Caco-2 (cell line): ENCODE results near the gene MED12L. TPM values are rescaled to one million over a fixed set of nuclear protein-coding genes. Genes with fewer than 3 reads are reported as not detected.

Source experiments
- BruUV-seq: library from RNA; stranded (reverse); fragments of 400-500 nt; replicated peaks from 2 replicates; lab custom pipeline; 2021; lab: Mats Ljungman, UMichigan
- CTCF ChIA-PET: fragments of 300-600 bp; sonication (Branson Sonifier 250); formaldehyde crosslinking; loops from one replicate; lab custom pipeline; 2022; ENCODE audit warnings: antibody characterized with exemption; lab: Charles Lee
- POLR2A ChIA-PET: fragments of 300-600 bp; sonication (Branson Sonifier 250); formaldehyde crosslinking; loops from one replicate; lab custom pipeline; 2022; ENCODE audit warnings: antibody characterized with exemption; lab: Charles Lee
- DNase-seq, 2 experiments: peaks; one replicate each; pipeline versions ENCODE4 v3.0.0 to v3.0.0-alpha.2; 2020 to 2022
- H3K27me3 ChIP-seq: replicated peaks from 2 replicates; pipeline ENCODE4 v1.6.0; 2011; ENCODE audit warnings: low read length; ENCODE audit not compliant: control insufficient read depth, insufficient read depth
- H3K36me3 ChIP-seq: 2 replicates; pipeline ENCODE4 v1.5.1; 2011; ENCODE audit warnings: low read length; ENCODE audit not compliant: control insufficient read depth, insufficient read depth
- H3K4me1 ChIP-seq: fragments of 250-450 bp; sonication (Bioruptor Pico); 2 replicates; pipeline ENCODE4 v1.5.1; 2020; ENCODE audit warnings: mild to moderate bottlenecking
- H3K4me3 ChIP-seq: 2 replicates; pipeline ENCODE4 v1.5.1; 2011; ENCODE audit warnings: low read depth, mild to moderate bottlenecking, control low read depth, low read length
- H3K9me3 ChIP-seq: fragments of 250-450 bp; sonication (Bioruptor Pico); 2 replicates; pipeline ENCODE4 v1.5.1; 2020; ENCODE audit warnings: mild to moderate bottlenecking, moderate library complexity
- H3K27ac Mint-ChIP-seq: one replicate; pipeline ENCODE4 v1.8.0; 2022; ENCODE audit warnings: mixed read lengths; ENCODE audit not compliant: unreplicated experiment
- H3K27me3 Mint-ChIP-seq: one replicate; pipeline ENCODE4 v1.8.0; 2022; ENCODE audit warnings: mixed read lengths; ENCODE audit not compliant: insufficient read depth, unreplicated experiment
- H3K36me3 Mint-ChIP-seq: one replicate; pipeline ENCODE4 v1.8.0; 2022; ENCODE audit warnings: mild to moderate bottlenecking, mixed read lengths; ENCODE audit not compliant: insufficient read depth, unreplicated experiment
- H3K4me1 Mint-ChIP-seq: one replicate; pipeline ENCODE4 v1.8.0; 2022; ENCODE audit warnings: low read depth, mixed read lengths; ENCODE audit not compliant: unreplicated experiment
- H3K4me3 Mint-ChIP-seq: one replicate; pipeline ENCODE4 v1.8.0; 2022; ENCODE audit warnings: mild to moderate bottlenecking, moderate library complexity, mixed read lengths; ENCODE audit not compliant: unreplicated experiment
- H3K9me3 Mint-ChIP-seq: one replicate; pipeline ENCODE4 v1.8.0; 2022; ENCODE audit warnings: mixed read lengths; ENCODE audit not compliant: unreplicated experiment
- intact Hi-C: fragments of 100-400 bp; cut with micrococcal nuclease; formaldehyde crosslinking; loops from one replicate; pipeline ENCODE4 v1.10.0; 2022; ENCODE audit not compliant: unreplicated experiment
- total RNA-seq: library from RNA; stranded (reverse); gene quantifications from 2 replicates; pipeline ENCODE4 v1.2.3, GENCODE V29; 2022
- TF ChIP-seq, protein P1 (sequence below), 2 experiments: fragments of 200-600 bp in 1 of 2; IDR thresholded peaks; 1 replicate in 1 of 2; 2 replicates in 1 of 2; pipeline versions ENCODE4 v1.5.1 to v1.8.0; 2011 to 2022; ENCODE audit warnings: antibody characterized with exemption in 1 of 2, control low read depth in 1 of 2, inconsistent platforms in 1 of 2, low read depth in 1 of 2, low read length in 1 of 2, mild to moderate bottlenecking in 1 of 2, moderate library complexity in 1 of 2; ENCODE audit not compliant: insufficient read depth in 1 of 2, severe bottlenecking in 1 of 2, unreplicated experiment in 1 of 2

MED12L gene
- total RNA-seq, 1 experiment from 2014 or later: 21.5 TPM

DNA sequence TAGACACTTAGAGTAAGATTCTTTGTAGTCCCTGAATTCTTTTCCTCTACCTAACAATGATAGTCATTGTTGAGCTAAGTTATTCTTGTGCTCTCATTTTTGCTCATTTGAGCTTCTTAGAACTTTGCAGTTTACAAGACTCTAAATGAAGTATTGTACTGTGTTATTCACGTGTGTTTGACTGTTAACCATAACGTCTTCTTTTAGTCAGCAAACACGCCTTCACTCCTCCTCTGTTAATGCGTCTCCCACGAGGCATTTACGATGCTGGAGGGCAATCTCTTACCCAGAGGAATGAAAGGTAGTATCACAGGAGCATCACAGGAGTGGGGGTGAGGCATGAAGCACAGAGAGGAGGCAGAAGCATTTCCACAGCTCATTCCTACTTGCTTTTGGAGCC lies 207.7 kb downstream of the MED12L start:
- H3K4me3 ChIP-seq: no peak overlapping the region
- H3K4me1 ChIP-seq: peaks cover 5% of the 10 kb centered on the region; the same call in 1 of the 2 replicates
- H3K36me3 ChIP-seq: no peaks in the 10 kb centered on the region
- BruUV-seq: no TSS peak
- Mint-ChIP-seq H3K36me3 (no peaks in the 10 kb centered on the region), H3K27ac (no peak overlapping the region), H3K4me1 (no peaks in the 10 kb centered on the region), H3K27me3 (no peaks in the 10 kb centered on the region), H3K4me3 (no peak overlapping the region), H3K9me3 (no peaks in the 10 kb centered on the region)
- H3K9me3 ChIP-seq: no peaks in the 10 kb centered on the region
- TF ChIP-seq, protein P1, sequence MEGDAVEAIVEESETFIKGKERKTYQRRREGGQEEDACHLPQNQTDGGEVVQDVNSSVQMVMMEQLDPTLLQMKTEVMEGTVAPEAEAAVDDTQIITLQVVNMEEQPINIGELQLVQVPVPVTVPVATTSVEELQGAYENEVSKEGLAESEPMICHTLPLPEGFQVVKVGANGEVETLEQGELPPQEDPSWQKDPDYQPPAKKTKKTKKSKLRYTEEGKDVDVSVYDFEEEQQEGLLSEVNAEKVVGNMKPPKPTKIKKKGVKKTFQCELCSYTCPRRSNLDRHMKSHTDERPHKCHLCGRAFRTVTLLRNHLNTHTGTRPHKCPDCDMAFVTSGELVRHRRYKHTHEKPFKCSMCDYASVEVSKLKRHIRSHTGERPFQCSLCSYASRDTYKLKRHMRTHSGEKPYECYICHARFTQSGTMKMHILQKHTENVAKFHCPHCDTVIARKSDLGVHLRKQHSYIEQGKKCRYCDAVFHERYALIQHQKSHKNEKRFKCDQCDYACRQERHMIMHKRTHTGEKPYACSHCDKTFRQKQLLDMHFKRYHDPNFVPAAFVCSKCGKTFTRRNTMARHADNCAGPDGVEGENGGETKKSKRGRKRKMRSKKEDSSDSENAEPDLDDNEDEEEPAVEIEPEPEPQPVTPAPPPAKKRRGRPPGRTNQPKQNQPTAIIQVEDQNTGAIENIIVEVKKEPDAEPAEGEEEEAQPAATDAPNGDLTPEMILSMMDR (IDR thresholded peaks at IDR 0.05; ENCODE audit: insufficient read depth in 1 of 2, low read depth in 1 of 2, low read length in 1 of 2, severe bottlenecking in 1 of 2, unreplicated experiment in 1 of 2): no peak
- DNase-seq: peak in 1 of 2 experiments; percentile 35
- intact Hi-C loops: loop anchor here (5.0 kb wide), 1 partner anchor 544 kb away; no protein-coding TSS in a partner anchor
- ChIA-PET POLR2A (no interaction called here), CTCF (interaction anchor here (0.6 to 1.1 kb wide), 2 partner anchors 15 to 1542 kb away, joined by 3 to 7 read pairs; partner anchors contain the start of gene P2RY1)
- no peaks in the 10 kb centered on the region for H3K27me3 ChIP-seq

GRCh38 chr3:151296226-151296625 lies 210.8 kb downstream of the MED12L start:
- TF ChIP-seq, protein P1 (IDR thresholded peaks at IDR 0.05; ENCODE audit: insufficient read depth in 1 of 2, low read depth in 1 of 2, low read length in 1 of 2, severe bottlenecking in 1 of 2, unreplicated experiment in 1 of 2): no peak
- no peaks in the 10 kb centered on the region for H3K9me3 ChIP-seq
- peaks cover 5% of the 10 kb centered on the region; the same call in 1 of the 2 replicates for H3K4me1 ChIP-seq
- no TSS peak for BruUV-seq
- H3K36me3 ChIP-seq: no peaks in the 10 kb centered on the region
- Mint-ChIP-seq H3K27me3 (no peaks in the 10 kb centered on the region), H3K4me1 (no peaks in the 10 kb centered on the region), H3K27ac (peak overlapping the region; percentile 40), H3K4me3 (no peak overlapping the region), H3K9me3 (no peaks in the 10 kb centered on the region), H3K36me3 (no peaks in the 10 kb centered on the region)
- no peak overlapping the region for H3K4me3 ChIP-seq
- intact Hi-C loops: no loop called here
- CTCF ChIA-PET: interaction anchor here (0.6 kb wide), 1 partner anchor 404 kb away, joined by 3 read pairs; no protein-coding TSS in a partner anchor
- peak in 1 of 2 experiments; percentile 16 for DNase-seq
- POLR2A ChIA-PET: no interaction called here
- H3K27me3 ChIP-seq: no peaks in the 10 kb centered on the region

DNA sequence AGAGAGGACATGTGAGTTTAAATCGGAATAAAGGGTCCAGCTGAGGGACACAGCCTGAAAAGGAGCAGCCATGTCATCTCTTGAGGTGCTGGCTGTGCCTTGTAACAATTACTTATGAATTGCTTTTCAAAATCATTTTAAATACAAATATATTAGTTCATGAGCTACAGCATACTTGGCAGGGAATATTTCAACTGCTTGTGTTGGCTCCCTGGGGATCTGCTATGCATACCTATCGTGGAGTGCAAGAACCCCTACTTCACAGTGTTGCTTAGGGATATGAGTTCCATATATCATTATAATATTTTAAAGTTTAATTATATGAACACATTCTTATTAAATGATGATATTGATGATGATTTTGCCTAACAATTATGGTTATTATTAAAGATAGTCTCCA lies 212.0 kb downstream of the MED12L start:
- Mint-ChIP-seq H3K27me3 (no peaks in the 10 kb centered on the region), H3K27ac (no peak overlapping the region), H3K9me3 (no peaks in the 10 kb centered on the region), H3K4me3 (no peak overlapping the region), H3K4me1 (no peaks in the 10 kb centered on the region), H3K36me3 (no peaks in the 10 kb centered on the region)
- H3K36me3 ChIP-seq: no peaks in the 10 kb centered on the region
- intact Hi-C loops: no loop called here
- ChIA-PET POLR2A (no interaction called here), CTCF (no interaction called here)
- no peaks in the 10 kb centered on the region for H3K27me3 ChIP-seq
- TF ChIP-seq, protein P1 (IDR thresholded peaks at IDR 0.05; ENCODE audit: insufficient read depth in 1 of 2, low read depth in 1 of 2, low read length in 1 of 2, severe bottlenecking in 1 of 2, unreplicated experiment in 1 of 2): no peak
- peaks cover 5% of the 10 kb centered on the region; the same call in 1 of the 2 replicates for H3K4me1 ChIP-seq
- H3K4me3 ChIP-seq: no peak overlapping the region
- no peaks in the 10 kb centered on the region for H3K9me3 ChIP-seq
- no peak for DNase-seq
- BruUV-seq: no TSS peak
